Measurements from ENCODE around the gene UBL5.

- TF ChIP-seq CTCF (IDR thresholded peaks at IDR 0.05) (peak in 1 of 7 experiments; percentile 1), POLR2A (IDR thresholded peaks at IDR 0.05) (peak in 1 of 3 donors; percentile 4)
Measured at GRCh38 chr19:9793071-9793591, 34.6 kb upstream of the UBL5 start.
